Epithelial cell of proximal tubule (primary cell): Measurements from ENCODE around the gene TSPO2. TPM values are rescaled to one million over a fixed set of nuclear protein-coding genes. Genes with fewer than 3 reads are reported as not detected.

Experiments
- DNase-seq: peaks from one replicate; pipeline ENCODE4 v3.0.0-alpha.2; 2011; ENCODE audit warnings: low read depth
- H3K4me3 ChIP-seq: 2 replicates; pipeline ENCODE4 v1.5.1; 2011; ENCODE audit warnings: low read depth, mild to moderate bottlenecking, low read length
- total RNA-seq: library from RNA; depleted of rRNA; stranded (reverse); fragments of >200 nt; gene quantifications from 2 replicates; pipeline ENCODE4 v1.2.3, GENCODE V29; 2015
- TF ChIP-seq, protein P1 (sequence below): conservative IDR thresholded peaks from 2 replicates; pipeline ENCODE4 v1.5.1; 2012; ENCODE audit warnings: low read depth, mild to moderate bottlenecking, low read length

TSPO2 gene
- total RNA-seq, 1 donor from 2014 or later: not detected

GRCh38 chr6:41093729-41094128, 51.5 kb downstream of the TSPO2 start:
- DNase-seq: no peak
- no peak overlapping the region for H3K4me3 ChIP-seq
- TF ChIP-seq, protein P1, sequence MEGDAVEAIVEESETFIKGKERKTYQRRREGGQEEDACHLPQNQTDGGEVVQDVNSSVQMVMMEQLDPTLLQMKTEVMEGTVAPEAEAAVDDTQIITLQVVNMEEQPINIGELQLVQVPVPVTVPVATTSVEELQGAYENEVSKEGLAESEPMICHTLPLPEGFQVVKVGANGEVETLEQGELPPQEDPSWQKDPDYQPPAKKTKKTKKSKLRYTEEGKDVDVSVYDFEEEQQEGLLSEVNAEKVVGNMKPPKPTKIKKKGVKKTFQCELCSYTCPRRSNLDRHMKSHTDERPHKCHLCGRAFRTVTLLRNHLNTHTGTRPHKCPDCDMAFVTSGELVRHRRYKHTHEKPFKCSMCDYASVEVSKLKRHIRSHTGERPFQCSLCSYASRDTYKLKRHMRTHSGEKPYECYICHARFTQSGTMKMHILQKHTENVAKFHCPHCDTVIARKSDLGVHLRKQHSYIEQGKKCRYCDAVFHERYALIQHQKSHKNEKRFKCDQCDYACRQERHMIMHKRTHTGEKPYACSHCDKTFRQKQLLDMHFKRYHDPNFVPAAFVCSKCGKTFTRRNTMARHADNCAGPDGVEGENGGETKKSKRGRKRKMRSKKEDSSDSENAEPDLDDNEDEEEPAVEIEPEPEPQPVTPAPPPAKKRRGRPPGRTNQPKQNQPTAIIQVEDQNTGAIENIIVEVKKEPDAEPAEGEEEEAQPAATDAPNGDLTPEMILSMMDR: no peak

Other genes starting within 250 kb of the TSPO2 start
- gene UNC5CL, start 3.2 kb upstream of the TSPO2 start, total RNA-seq: 0.58 and 2.2 TPM in 2 replicates
- not detected in 2 replicates for gene APOBEC2, start 10.7 kb downstream of the TSPO2 start, total RNA-seq
- 15.7 and 19.5 TPM in 2 replicates for gene OARD1, start 29.9 kb downstream of the TSPO2 start, total RNA-seq
- 9.1 and 23.9 TPM in 2 replicates for gene NFYA, start 30.5 kb downstream of the TSPO2 start, total RNA-seq
- not detected in 2 replicates for gene TREML1, start 111.9 kb downstream of the TSPO2 start, total RNA-seq
- not detected in 2 replicates for gene TREM2, start 120.6 kb downstream of the TSPO2 start, total RNA-seq
- gene TREML2, start 158.7 kb downstream of the TSPO2 start, total RNA-seq: 0.07 TPM in 1 of 2 replicates, not detected in the other
- gene TREML4, start 185.9 kb downstream of the TSPO2 start, total RNA-seq: not detected in 2 replicates
- gene TREM1, start 244.2 kb downstream of the TSPO2 start, total RNA-seq: 2.0 TPM in 1 of 2 replicates, not detected in the other